WTC11 (cell line): Measurements from ENCODE around the gene SBF2. TPM values are rescaled to one million over a fixed set of nuclear protein-coding genes. Genes with fewer than 3 reads are reported as not detected.

Experiments
- ATAC-seq: fragments of 200-7000 bp; cut with Tn5 transposase; 2 replicates; pipeline ENCODE4 v1.10.0; 2021; ENCODE audit warnings: mild to moderate bottlenecking, moderate library complexity
- CTCF ChIA-PET: fragments of 300-600 bp; sonication (Branson Sonifier 250); formaldehyde crosslinking; loops from one replicate; lab custom pipeline; 2021; ENCODE audit warnings: antibody characterized with exemption; lab: Charles Lee
- POLR2A ChIA-PET: fragments of 350-600 bp; sonication (Branson Sonifier 250); formaldehyde crosslinking; loops from one replicate; lab custom pipeline; 2021; ENCODE audit warnings: antibody characterized with exemption; lab: Charles Lee
- DNase-seq: peaks from one replicate; pipeline ENCODE4 v3.0.0; 2021; ENCODE audit warnings: low spot score
- H3K27ac Mint-ChIP-seq: 2 replicates; pipeline ENCODE4 v1.8.0; 2021; ENCODE audit warnings: mixed read lengths
- H3K27me3 Mint-ChIP-seq: 2 replicates; pipeline ENCODE4 v1.8.0; 2021; ENCODE audit warnings: low read depth, mild to moderate bottlenecking, moderate library complexity, mixed read lengths
- H3K36me3 Mint-ChIP-seq: 2 replicates; pipeline ENCODE4 v1.8.0; 2021; ENCODE audit warnings: mixed read lengths
- H3K4me1 Mint-ChIP-seq: 2 replicates; pipeline ENCODE4 v1.8.0; 2022; ENCODE audit warnings: mixed read lengths
- H3K4me3 Mint-ChIP-seq: 2 replicates; pipeline ENCODE4 v1.8.0; 2021; ENCODE audit warnings: mild to moderate bottlenecking, moderate library complexity, mixed read lengths
- H3K9me3 Mint-ChIP-seq: 2 replicates; pipeline ENCODE4 v1.8.0; 2021; ENCODE audit warnings: mixed read lengths
- ESRRA ChIP-seq: sonication (generic); formaldehyde crosslinking; IDR thresholded peaks from 2 replicates; pipeline ENCODE4 v1.8.1; 2022; ENCODE audit warnings: mild to moderate bottlenecking, missing genetic modification reagents, borderline replicate concordance
- FOXP1 ChIP-seq: sonication (generic); formaldehyde crosslinking; IDR thresholded peaks from 2 replicates; pipeline ENCODE4 v1.8.0; 2022; ENCODE audit warnings: missing genetic modification reagents, mild to moderate bottlenecking, moderate library complexity, borderline replicate concordance
- SMAD4 ChIP-seq: sonication (generic); formaldehyde crosslinking; IDR thresholded peaks from 2 replicates; pipeline ENCODE4 v1.8.0; 2022; ENCODE audit warnings: mild to moderate bottlenecking, missing genetic modification reagents
- TEAD1 ChIP-seq: sonication (generic); formaldehyde crosslinking; IDR thresholded peaks from 2 replicates; pipeline ENCODE4 v1.8.0; 2022; ENCODE audit warnings: mild to moderate bottlenecking, missing genetic modification reagents
- TEAD4 ChIP-seq: sonication (generic); formaldehyde crosslinking; IDR thresholded peaks from 2 replicates; pipeline ENCODE4 v1.8.0; 2022; ENCODE audit warnings: mild to moderate bottlenecking, missing genetic modification reagents
- TP53 ChIP-seq: sonication (generic); formaldehyde crosslinking; IDR thresholded peaks from 2 replicates; pipeline ENCODE4 v1.8.1; 2023; ENCODE audit warnings: mild to moderate bottlenecking, missing genetic modification reagents
- ZNF121 ChIP-seq: sonication (generic); formaldehyde crosslinking; IDR thresholded peaks from 2 replicates; pipeline ENCODE4 v1.8.0; 2023; ENCODE audit warnings: missing genetic modification reagents
- ZNF317 ChIP-seq: sonication (generic); formaldehyde crosslinking; IDR thresholded peaks from 2 replicates; pipeline ENCODE4 v1.8.1; 2023; ENCODE audit warnings: low read depth, mild to moderate bottlenecking, moderate library complexity, missing genetic modification reagents, borderline replicate concordance
- total RNA-seq: library from RNA; stranded (reverse); gene quantifications from 3 replicates; pipeline ENCODE4 v1.2.3, GENCODE V29; 2021
- TF ChIP-seq, protein P1 (sequence below): fragments of 250-450 bp; sonication (Bioruptor Pico); IDR thresholded peaks from 2 replicates; pipeline ENCODE4 v1.9.0; 2021; ENCODE audit warnings: mild to moderate bottlenecking, borderline replicate concordance
- TF ChIP-seq, protein P2 (sequence below): sonication (generic); formaldehyde crosslinking; conservative IDR thresholded peaks from 2 replicates; pipeline ENCODE4 v1.8.1; 2023; ENCODE audit warnings: mild to moderate bottlenecking, low read depth, missing genetic modification reagents, moderate library complexity
- TF ChIP-seq, protein P3 (sequence below): sonication (generic); formaldehyde crosslinking; IDR thresholded peaks from 2 replicates; pipeline ENCODE4 v1.8.1; 2023; ENCODE audit warnings: mild to moderate bottlenecking, missing genetic modification reagents, borderline replicate concordance
- TF ChIP-seq, protein P4 (sequence below): fragments of 250-450 bp; sonication (Bioruptor Pico); IDR thresholded peaks from 2 replicates; pipeline ENCODE4 v1.9.0; 2021; ENCODE audit warnings: moderate library complexity, mild to moderate bottlenecking, inconsistent platforms, borderline replicate concordance
- TF ChIP-seq, protein P5 (sequence below): sonication (generic); formaldehyde crosslinking; IDR thresholded peaks from 2 replicates; pipeline ENCODE4 v1.8.1; 2022; ENCODE audit warnings: mild to moderate bottlenecking, moderate library complexity, missing genetic modification reagents
- TF ChIP-seq, protein P6 (sequence below): sonication (generic); formaldehyde crosslinking; IDR thresholded peaks from 2 replicates; pipeline ENCODE4 v1.8.0; 2023; ENCODE audit warnings: missing genetic modification reagents, mild to moderate bottlenecking, borderline replicate concordance

The SBF2 gene
- total RNA-seq, 1 experiment from 2014 or later = 47.6 TPM

DNA sequence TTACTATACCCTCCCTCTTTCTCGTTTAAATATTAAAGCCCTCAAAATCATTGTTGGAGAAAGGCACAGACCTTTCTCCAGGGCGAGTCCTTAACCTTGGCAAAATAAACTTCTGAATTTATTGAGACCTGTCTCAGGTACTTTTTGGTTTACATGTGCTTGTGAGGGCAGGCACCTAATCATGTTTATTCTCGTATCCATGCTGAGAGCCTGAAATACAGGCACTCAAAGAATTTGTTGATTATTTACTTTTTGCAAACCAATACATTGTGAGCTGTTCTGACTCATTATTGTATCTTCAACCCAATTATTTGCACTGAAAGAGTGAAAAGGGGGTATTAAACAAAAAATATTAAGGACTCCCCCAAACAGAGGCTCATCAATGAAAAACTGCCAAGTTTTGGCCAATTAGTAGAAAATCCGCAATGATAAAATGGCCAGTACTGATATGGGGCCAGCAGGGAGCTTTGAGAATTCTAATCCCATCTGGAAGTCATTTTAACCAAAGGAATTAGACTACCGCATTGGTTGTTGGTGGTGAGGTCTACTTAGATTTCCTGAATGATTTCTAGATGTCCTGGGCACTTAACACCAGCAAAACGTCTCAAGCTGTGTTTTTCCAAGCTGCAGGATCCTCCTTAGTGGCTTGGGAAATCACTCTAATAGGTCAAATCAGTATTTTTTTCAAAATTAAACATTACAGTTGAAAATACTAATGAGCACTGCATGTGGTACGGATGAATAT is 472.8 kb downstream of the SBF2 start (continued):
- TF ChIP-seq, protein P1, sequence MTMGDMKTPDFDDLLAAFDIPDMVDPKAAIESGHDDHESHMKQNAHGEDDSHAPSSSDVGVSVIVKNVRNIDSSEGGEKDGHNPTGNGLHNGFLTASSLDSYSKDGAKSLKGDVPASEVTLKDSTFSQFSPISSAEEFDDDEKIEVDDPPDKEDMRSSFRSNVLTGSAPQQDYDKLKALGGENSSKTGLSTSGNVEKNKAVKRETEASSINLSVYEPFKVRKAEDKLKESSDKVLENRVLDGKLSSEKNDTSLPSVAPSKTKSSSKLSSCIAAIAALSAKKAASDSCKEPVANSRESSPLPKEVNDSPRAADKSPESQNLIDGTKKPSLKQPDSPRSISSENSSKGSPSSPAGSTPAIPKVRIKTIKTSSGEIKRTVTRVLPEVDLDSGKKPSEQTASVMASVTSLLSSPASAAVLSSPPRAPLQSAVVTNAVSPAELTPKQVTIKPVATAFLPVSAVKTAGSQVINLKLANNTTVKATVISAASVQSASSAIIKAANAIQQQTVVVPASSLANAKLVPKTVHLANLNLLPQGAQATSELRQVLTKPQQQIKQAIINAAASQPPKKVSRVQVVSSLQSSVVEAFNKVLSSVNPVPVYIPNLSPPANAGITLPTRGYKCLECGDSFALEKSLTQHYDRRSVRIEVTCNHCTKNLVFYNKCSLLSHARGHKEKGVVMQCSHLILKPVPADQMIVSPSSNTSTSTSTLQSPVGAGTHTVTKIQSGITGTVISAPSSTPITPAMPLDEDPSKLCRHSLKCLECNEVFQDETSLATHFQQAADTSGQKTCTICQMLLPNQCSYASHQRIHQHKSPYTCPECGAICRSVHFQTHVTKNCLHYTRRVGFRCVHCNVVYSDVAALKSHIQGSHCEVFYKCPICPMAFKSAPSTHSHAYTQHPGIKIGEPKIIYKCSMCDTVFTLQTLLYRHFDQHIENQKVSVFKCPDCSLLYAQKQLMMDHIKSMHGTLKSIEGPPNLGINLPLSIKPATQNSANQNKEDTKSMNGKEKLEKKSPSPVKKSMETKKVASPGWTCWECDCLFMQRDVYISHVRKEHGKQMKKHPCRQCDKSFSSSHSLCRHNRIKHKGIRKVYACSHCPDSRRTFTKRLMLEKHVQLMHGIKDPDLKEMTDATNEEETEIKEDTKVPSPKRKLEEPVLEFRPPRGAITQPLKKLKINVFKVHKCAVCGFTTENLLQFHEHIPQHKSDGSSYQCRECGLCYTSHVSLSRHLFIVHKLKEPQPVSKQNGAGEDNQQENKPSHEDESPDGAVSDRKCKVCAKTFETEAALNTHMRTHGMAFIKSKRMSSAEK (CRISPR knock-in tag) = no peak
- TF ChIP-seq SMAD4 (CRISPR knock-in tag) (no peak), TP53 (CRISPR knock-in tag) (no peak)
- TF ChIP-seq, protein P2, sequence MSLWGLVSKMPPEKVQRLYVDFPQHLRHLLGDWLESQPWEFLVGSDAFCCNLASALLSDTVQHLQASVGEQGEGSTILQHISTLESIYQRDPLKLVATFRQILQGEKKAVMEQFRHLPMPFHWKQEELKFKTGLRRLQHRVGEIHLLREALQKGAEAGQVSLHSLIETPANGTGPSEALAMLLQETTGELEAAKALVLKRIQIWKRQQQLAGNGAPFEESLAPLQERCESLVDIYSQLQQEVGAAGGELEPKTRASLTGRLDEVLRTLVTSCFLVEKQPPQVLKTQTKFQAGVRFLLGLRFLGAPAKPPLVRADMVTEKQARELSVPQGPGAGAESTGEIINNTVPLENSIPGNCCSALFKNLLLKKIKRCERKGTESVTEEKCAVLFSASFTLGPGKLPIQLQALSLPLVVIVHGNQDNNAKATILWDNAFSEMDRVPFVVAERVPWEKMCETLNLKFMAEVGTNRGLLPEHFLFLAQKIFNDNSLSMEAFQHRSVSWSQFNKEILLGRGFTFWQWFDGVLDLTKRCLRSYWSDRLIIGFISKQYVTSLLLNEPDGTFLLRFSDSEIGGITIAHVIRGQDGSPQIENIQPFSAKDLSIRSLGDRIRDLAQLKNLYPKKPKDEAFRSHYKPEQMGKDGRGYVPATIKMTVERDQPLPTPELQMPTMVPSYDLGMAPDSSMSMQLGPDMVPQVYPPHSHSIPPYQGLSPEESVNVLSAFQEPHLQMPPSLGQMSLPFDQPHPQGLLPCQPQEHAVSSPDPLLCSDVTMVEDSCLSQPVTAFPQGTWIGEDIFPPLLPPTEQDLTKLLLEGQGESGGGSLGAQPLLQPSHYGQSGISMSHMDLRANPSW (CRISPR knock-in tag) = no peak

DNA sequence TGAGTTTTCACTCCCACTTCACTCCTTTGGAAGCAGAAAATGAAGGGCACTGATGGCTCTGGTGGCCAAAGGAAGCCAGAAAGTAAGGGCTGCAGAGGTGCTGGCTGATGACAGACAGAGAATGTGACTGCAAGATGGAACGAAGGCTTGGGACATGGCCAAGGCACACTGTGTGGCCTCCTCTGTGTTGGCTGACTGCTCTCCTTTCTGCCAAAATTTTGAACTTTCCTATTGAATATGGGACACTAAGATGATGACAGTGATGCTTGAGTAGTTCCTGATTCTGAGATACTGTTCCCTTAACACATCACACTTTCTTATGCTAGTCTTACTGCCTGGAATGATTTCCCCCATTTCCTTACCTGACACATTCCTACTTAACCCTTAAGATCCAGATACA is 473.8 kb downstream of the SBF2 start:
- no peaks in the 10 kb centered on the region for H3K27me3 Mint-ChIP-seq
- H3K27ac Mint-ChIP-seq = no peak overlapping the region
- H3K4me1 Mint-ChIP-seq = peaks cover 31% of the 10 kb centered on the region
- DNase-seq (no peak), ATAC-seq (peak; percentile 52)
- POLR2A ChIA-PET = no interaction called here
- no peak overlapping the region for H3K4me3 Mint-ChIP-seq
- CTCF ChIA-PET = interaction anchor here (1.0 kb wide), 1 partner anchor 488 kb away, joined by 3 read pairs; no protein-coding TSS in a partner anchor
- no peaks in the 10 kb centered on the region for H3K36me3 Mint-ChIP-seq
- no peaks in the 10 kb centered on the region for H3K9me3 Mint-ChIP-seq
- TF ChIP-seq TEAD1 (CRISPR knock-in tag) = no peak
- TF ChIP-seq, protein P3, sequence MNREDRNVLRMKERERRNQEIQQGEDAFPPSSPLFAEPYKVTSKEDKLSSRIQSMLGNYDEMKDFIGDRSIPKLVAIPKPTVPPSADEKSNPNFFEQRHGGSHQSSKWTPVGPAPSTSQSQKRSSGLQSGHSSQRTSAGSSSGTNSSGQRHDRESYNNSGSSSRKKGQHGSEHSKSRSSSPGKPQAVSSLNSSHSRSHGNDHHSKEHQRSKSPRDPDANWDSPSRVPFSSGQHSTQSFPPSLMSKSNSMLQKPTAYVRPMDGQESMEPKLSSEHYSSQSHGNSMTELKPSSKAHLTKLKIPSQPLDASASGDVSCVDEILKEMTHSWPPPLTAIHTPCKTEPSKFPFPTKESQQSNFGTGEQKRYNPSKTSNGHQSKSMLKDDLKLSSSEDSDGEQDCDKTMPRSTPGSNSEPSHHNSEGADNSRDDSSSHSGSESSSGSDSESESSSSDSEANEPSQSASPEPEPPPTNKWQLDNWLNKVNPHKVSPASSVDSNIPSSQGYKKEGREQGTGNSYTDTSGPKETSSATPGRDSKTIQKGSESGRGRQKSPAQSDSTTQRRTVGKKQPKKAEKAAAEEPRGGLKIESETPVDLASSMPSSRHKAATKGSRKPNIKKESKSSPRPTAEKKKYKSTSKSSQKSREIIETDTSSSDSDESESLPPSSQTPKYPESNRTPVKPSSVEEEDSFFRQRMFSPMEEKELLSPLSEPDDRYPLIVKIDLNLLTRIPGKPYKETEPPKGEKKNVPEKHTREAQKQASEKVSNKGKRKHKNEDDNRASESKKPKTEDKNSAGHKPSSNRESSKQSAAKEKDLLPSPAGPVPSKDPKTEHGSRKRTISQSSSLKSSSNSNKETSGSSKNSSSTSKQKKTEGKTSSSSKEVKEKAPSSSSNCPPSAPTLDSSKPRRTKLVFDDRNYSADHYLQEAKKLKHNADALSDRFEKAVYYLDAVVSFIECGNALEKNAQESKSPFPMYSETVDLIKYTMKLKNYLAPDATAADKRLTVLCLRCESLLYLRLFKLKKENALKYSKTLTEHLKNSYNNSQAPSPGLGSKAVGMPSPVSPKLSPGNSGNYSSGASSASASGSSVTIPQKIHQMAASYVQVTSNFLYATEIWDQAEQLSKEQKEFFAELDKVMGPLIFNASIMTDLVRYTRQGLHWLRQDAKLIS (CRISPR knock-in tag) = no peak
- TF ChIP-seq, protein P4, sequence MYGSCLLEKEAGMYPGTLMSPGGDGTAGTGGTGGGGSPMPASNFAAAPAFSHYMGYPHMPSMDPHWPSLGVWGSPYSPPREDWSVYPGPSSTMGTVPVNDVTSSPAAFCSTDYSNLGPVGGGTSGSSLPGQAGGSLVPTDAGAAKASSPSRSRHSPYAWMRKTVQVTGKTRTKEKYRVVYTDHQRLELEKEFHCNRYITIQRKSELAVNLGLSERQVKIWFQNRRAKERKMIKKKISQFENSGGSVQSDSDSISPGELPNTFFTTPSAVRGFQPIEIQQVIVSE (CRISPR knock-in tag) = no peak
- TF ChIP-seq, protein P5, sequence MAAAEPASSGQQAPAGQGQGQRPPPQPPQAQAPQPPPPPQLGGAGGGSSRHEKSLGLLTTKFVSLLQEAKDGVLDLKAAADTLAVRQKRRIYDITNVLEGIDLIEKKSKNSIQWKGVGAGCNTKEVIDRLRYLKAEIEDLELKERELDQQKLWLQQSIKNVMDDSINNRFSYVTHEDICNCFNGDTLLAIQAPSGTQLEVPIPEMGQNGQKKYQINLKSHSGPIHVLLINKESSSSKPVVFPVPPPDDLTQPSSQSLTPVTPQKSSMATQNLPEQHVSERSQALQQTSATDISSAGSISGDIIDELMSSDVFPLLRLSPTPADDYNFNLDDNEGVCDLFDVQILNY (CRISPR knock-in tag) = no peak

DNA sequence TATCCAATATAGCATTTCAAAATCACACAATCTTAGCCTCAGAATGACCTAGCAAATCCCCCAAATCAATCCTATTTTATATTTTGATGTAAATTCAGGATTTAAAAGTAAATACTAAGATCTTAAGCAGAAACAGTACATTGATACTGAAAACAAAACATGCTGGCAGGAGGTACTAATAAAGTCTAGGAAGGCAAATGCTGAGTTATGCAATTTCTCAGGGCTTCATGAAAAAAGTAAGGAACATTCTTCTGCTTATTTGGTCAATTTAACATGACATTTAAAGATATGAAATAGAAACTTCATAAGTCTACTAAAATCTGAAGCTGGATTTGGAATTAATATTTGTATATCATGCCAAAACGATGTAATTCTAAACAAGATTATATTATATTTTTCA is 476.8 kb downstream of the SBF2 start:
- ATAC-seq = no peak
- POLR2A ChIA-PET = no interaction called here
- TF ChIP-seq FOXP1 (CRISPR knock-in tag) = no peak
- no peak for TF ChIP-seq ZNF121 (CRISPR knock-in tag)
- TF ChIP-seq ESRRA = no peak
- TF ChIP-seq, protein P6, sequence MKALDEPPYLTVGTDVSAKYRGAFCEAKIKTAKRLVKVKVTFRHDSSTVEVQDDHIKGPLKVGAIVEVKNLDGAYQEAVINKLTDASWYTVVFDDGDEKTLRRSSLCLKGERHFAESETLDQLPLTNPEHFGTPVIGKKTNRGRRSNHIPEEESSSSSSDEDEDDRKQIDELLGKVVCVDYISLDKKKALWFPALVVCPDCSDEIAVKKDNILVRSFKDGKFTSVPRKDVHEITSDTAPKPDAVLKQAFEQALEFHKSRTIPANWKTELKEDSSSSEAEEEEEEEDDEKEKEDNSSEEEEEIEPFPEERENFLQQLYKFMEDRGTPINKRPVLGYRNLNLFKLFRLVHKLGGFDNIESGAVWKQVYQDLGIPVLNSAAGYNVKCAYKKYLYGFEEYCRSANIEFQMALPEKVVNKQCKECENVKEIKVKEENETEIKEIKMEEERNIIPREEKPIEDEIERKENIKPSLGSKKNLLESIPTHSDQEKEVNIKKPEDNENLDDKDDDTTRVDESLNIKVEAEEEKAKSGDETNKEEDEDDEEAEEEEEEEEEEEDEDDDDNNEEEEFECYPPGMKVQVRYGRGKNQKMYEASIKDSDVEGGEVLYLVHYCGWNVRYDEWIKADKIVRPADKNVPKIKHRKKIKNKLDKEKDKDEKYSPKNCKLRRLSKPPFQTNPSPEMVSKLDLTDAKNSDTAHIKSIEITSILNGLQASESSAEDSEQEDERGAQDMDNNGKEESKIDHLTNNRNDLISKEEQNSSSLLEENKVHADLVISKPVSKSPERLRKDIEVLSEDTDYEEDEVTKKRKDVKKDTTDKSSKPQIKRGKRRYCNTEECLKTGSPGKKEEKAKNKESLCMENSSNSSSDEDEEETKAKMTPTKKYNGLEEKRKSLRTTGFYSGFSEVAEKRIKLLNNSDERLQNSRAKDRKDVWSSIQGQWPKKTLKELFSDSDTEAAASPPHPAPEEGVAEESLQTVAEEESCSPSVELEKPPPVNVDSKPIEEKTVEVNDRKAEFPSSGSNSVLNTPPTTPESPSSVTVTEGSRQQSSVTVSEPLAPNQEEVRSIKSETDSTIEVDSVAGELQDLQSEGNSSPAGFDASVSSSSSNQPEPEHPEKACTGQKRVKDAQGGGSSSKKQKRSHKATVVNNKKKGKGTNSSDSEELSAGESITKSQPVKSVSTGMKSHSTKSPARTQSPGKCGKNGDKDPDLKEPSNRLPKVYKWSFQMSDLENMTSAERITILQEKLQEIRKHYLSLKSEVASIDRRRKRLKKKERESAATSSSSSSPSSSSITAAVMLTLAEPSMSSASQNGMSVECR (CRISPR knock-in tag) = no peak
- TF ChIP-seq ZNF317 = no peak
- TF ChIP-seq TEAD4 (CRISPR knock-in tag) = no peak

More for the DNA sequence above, 476.8 kb downstream of the SBF2 start:
- H3K4me1 Mint-ChIP-seq = peaks cover 24% of the 10 kb centered on the region
- H3K9me3 Mint-ChIP-seq = no peaks in the 10 kb centered on the region
- H3K4me3 Mint-ChIP-seq = no peak overlapping the region
- peaks cover 2% of the 10 kb centered on the region for H3K36me3 Mint-ChIP-seq
- no peaks in the 10 kb centered on the region for H3K27me3 Mint-ChIP-seq
- H3K27ac Mint-ChIP-seq = peak overlapping the region; percentile 33; the same call in 1 of the 2 replicates
- DNase-seq = no peak
- CTCF ChIA-PET = interaction anchor here (0.7 to 1.0 kb wide), 3 partner anchors 15 to 491 kb away, joined by 3 read pairs; no protein-coding TSS in a partner anchor
